Activated CD8-positive, alpha-beta memory T cell treated with anti-CD3 and anti-CD28 coated beads for 24 hours (primary cell): Measurements from ENCODE around the gene TTC12.

Source experiments
- DNase-seq: peaks from one replicate; pipeline ENCODE4 v3.0.0-alpha.2; 2020

Gene TTC12

GRCh38 chr11:113408887-113409286 lies 94.5 kb downstream of the TTC12 start:
- DNase-seq: no peak

GRCh38 chr11:113409526-113409925 lies 95.1 kb downstream of the TTC12 start:
- no peak for DNase-seq

GRCh38 chr11:113410414-113411135 lies 96.2 kb downstream of the TTC12 start:
- DNase-seq: no peak

- no peak for DNase-seq
Observed at GRCh38 chr11:113411536-113411935, 97.2 kb downstream of the TTC12 start.

GRCh38 chr11:113412675-113413074 lies 98.3 kb downstream of the TTC12 start:
- no peak for DNase-seq

GRCh38 chr11:113415343-113415742 lies 101.0 kb downstream of the TTC12 start:
- no peak for DNase-seq
